ENCODE results near the gene WDR91. TPM values are rescaled to one million over a fixed set of nuclear protein-coding genes. Genes with fewer than 3 reads are reported as not detected.

The WDR91 gene
- total and polyA plus RNA-seq, 2 donors (not counting 3 experiments of a cell fraction or from before 2014, with no cell fraction given), result 6.7 to 7.0 TPM

DNA sequence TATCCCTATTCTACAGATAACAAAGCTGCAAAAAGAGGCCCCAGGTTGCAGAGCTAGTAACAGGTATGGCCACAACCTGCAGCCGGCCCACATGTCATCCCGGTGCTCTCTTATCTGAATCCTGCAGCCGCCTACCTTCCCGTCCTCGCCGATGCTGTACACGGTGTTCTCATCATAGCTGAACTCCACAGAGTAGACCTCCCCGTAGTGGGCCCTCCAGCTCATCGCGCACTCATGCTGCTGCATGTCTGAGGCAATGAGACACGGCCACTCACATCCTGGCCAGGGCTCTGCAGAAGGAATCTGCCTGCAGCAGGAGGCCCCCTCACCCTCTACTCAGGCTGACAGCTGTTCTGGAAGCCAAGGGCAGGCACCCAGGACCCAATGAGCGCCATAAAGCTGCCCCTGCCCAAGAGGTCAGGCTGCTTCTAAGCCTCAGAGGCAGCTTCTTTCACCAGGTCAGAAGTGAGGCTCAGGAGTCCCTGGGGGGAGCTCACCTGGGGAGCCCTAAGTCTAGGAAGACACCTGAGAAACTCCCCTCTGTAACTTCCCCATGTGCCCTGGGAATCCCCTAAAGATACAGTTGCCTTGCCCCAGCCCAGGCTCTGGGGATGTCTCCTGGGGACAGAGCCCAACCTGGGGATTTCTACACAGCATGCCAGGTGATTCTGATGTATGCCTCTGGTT is 22.9 kb downstream of the WDR91 start:
- Histone ChIP-seq H3K9ac (replicated peaks; ENCODE audit: extremely low read depth, insufficient read depth, low read length) (no peak overlapping the region), H4K20me1 (replicated peaks; ENCODE audit: control insufficient read depth, extremely low read depth, insufficient read depth, low read length) (no peaks in the 10 kb centered on the region), H3K36me3 (ENCODE audit: control insufficient read depth in 2 of 2, extremely low read depth in 1 of 2, insufficient read depth in 2 of 2, low read length in 2 of 2) (peaks cover 2 to 15% of the 10 kb centered on the region in 2 experiments), H3K9me1 (replicated peaks; ENCODE audit: control insufficient read depth, extremely low read depth, insufficient read depth, low read length) (no peaks in the 10 kb centered on the region), H3K27ac (ENCODE audit: insufficient read depth, low read depth, low read length) (no peak overlapping the region), H3K79me2 (ENCODE audit: control insufficient read depth, insufficient read depth, low read length) (no peaks in the 10 kb centered on the region), H3K27me3 (ENCODE audit: control insufficient read depth in 2 of 2, insufficient read depth in 2 of 2, low read length in 2 of 2) (no peaks in the 10 kb centered on the region), H3K4me3 (replicated peaks in 1 of 3; ENCODE audit: insufficient read depth in 1 of 3, low read depth in 1 of 3, low read length in 3 of 3) (no peak overlapping the region), H3K9me3 (replicated peaks; ENCODE audit: control insufficient read depth, insufficient read depth, low read length) (no peaks in the 10 kb centered on the region), H3K4me2 (ENCODE audit: insufficient read depth, low read length) (no peak overlapping the region), H2AFZ (ENCODE audit: low read depth, low read length) (no peak overlapping the region), H3K4me1 (ENCODE audit: control insufficient read depth, extremely low read depth, insufficient read depth, low read length) (no peaks in the 10 kb centered on the region)
- intact Hi-C loops (cut with micrococcal nuclease) (no loop called here), dilution Hi-C loops (cut with MboI; ENCODE audit: extremely low pct_ligation_motif_present, low sequenced_read_pairs) (no loop called here)
- BruUV-seq (replicated peaks), result no TSS peak
- ChIA-PET POLR2A (no interaction called here), CTCF (interaction anchor here (0.8 kb wide), 1 partner anchor 219 kb away, joined by 3 read pairs; no protein-coding TSS in a partner anchor)
- DNase-seq (ENCODE audit: low read depth, low spot score) (no peak), FAIRE-seq (no peak)
- no peak for TF ChIP-seq EZH2 (IDR thresholded peaks at IDR 0.05; ENCODE audit: borderline replicate concordance, low read depth, low read length, severe bottlenecking)
- no peak for TF ChIP-seq FOS (IDR thresholded peaks at IDR 0.05; ENCODE audit: borderline replicate concordance, insufficient read depth, low read length)
- TF ChIP-seq, protein P1, sequence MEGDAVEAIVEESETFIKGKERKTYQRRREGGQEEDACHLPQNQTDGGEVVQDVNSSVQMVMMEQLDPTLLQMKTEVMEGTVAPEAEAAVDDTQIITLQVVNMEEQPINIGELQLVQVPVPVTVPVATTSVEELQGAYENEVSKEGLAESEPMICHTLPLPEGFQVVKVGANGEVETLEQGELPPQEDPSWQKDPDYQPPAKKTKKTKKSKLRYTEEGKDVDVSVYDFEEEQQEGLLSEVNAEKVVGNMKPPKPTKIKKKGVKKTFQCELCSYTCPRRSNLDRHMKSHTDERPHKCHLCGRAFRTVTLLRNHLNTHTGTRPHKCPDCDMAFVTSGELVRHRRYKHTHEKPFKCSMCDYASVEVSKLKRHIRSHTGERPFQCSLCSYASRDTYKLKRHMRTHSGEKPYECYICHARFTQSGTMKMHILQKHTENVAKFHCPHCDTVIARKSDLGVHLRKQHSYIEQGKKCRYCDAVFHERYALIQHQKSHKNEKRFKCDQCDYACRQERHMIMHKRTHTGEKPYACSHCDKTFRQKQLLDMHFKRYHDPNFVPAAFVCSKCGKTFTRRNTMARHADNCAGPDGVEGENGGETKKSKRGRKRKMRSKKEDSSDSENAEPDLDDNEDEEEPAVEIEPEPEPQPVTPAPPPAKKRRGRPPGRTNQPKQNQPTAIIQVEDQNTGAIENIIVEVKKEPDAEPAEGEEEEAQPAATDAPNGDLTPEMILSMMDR (IDR thresholded peaks at IDR 0.05; ENCODE audit: extremely low read depth in 1 of 2, insufficient read depth in 1 of 2, low read depth in 1 of 2, low read length in 2 of 2), result no peak
- TF ChIP-seq POLR2A (IDR thresholded peaks at IDR 0.05; ENCODE audit: low read depth, low read length), result no peak
- TF ChIP-seq MYC (IDR thresholded peaks at IDR 0.05; ENCODE audit: low read depth, low read length), result no peak
- no peak for TF ChIP-seq JUN (IDR thresholded peaks at IDR 0.05; ENCODE audit: borderline replicate concordance, insufficient read depth, insufficient read length, low read depth)
- no peak for TF ChIP-seq POLR2AphosphoS5 (IDR thresholded peaks at IDR 0.05; ENCODE audit: insufficient read depth, low read depth, low read length)
- TF ChIP-seq MAX (IDR thresholded peaks at IDR 0.05; ENCODE audit: insufficient read depth, insufficient read length), result no peak
- no peak for TF ChIP-seq GATA2 (IDR thresholded peaks at IDR 0.05; ENCODE audit: insufficient read depth, insufficient read length, low read depth, low read length)

Measured in endothelial cell of umbilical vein (primary cell).